ENCODE measurements around the gene CREB5. TPM values are rescaled to one million over a fixed set of nuclear protein-coding genes. Genes with fewer than 3 reads are reported as not detected.

The CREB5 gene
- total RNA-seq, 2 donors from 2014 or later: 0.53 to 2.6 TPM

GRCh38 chr7:28435732-28436378, 23.5 kb downstream of the CREB5 start:
- 83 to 88% methylated on average over 2 of the region's 2 CpGs for WGBS, 2 experiments (ENCODE audit: insufficient coverage in 1 of 2, insufficient read length in 1 of 2)
- Histone ChIP-seq H3K27ac (ENCODE audit: low read depth, low read length) (no peak overlapping the region), H3K9me3 (ENCODE audit: control insufficient read depth, low read length) (no peaks in the 10 kb centered on the region), H3K4me1 (ENCODE audit: control insufficient read depth, insufficient read depth, low read length) (peaks cover 8% of the 10 kb centered on the region), H3K27me3 (ENCODE audit: control insufficient read depth, insufficient read depth, low read length, poor library complexity, severe bottlenecking) (peaks cover 4% of the 10 kb centered on the region), H3K36me3 (ENCODE audit: control insufficient read depth, insufficient read depth, low read length) (no peaks in the 10 kb centered on the region), H3K9ac (ENCODE audit: extremely low read depth, low read length, poor library complexity, severe bottlenecking) (no peak overlapping the region), H3K4me3 (ENCODE audit: low read length) (no peak overlapping the region)
- no peak for TF ChIP-seq CTCF (conservative IDR thresholded peaks at IDR 0.05)
- Mint-ChIP-seq H3K36me3 (ENCODE audit: low read depth) (no peaks in the 10 kb centered on the region), H3K27ac (no peak overlapping the region), H3K4me3 (no peak overlapping the region), H3K9me3 (no peaks in the 10 kb centered on the region), H3K27me3 (ENCODE audit: insufficient read depth) (no peaks in the 10 kb centered on the region), H3K4me1 (peaks cover 20% of the 10 kb centered on the region)
- no peak for DNase-seq

GRCh38 chr7:28440055-28440601, 27.8 kb downstream of the CREB5 start:
- H3K36me3 Mint-ChIP-seq (ENCODE audit: low read depth): no peaks in the 10 kb centered on the region
- DNase-seq: no peak
- H3K27ac Mint-ChIP-seq: no peak overlapping the region
- H3K27me3 ChIP-seq (ENCODE audit: control insufficient read depth, insufficient read depth, low read length, poor library complexity, severe bottlenecking): peaks cover 4% of the 10 kb centered on the region
- peaks cover 8% of the 10 kb centered on the region for H3K4me1 ChIP-seq (ENCODE audit: control insufficient read depth, insufficient read depth, low read length)
- no peaks in the 10 kb centered on the region for H3K9me3 Mint-ChIP-seq
- no peaks in the 10 kb centered on the region for H3K27me3 Mint-ChIP-seq (ENCODE audit: insufficient read depth)
- no peaks in the 10 kb centered on the region for H3K36me3 ChIP-seq (ENCODE audit: control insufficient read depth, insufficient read depth, low read length)
- H3K4me3 ChIP-seq (ENCODE audit: low read length): no peak overlapping the region
- WGBS, 2 experiments (ENCODE audit: insufficient coverage in 1 of 2, insufficient read length in 1 of 2): 92 to 96% methylated on average over 4 to 8 of the region's 8 CpGs
- no peak for TF ChIP-seq CTCF (conservative IDR thresholded peaks at IDR 0.05)
- H3K9ac ChIP-seq (ENCODE audit: extremely low read depth, low read length, poor library complexity, severe bottlenecking): no peak overlapping the region
- no peak overlapping the region for H3K27ac ChIP-seq (ENCODE audit: low read depth, low read length)
- H3K9me3 ChIP-seq (ENCODE audit: control insufficient read depth, low read length): no peaks in the 10 kb centered on the region
- H3K4me3 Mint-ChIP-seq: no peak overlapping the region
- H3K4me1 Mint-ChIP-seq: peaks cover 15% of the 10 kb centered on the region

GRCh38 chr7:28442540-28443420, 30.5 kb downstream of the CREB5 start:
- Mint-ChIP-seq H3K27ac (no peak overlapping the region), H3K4me1 (peaks cover 6% of the 10 kb centered on the region), H3K9me3 (no peaks in the 10 kb centered on the region), H3K4me3 (no peak overlapping the region), H3K36me3 (ENCODE audit: low read depth) (no peaks in the 10 kb centered on the region), H3K27me3 (ENCODE audit: insufficient read depth) (peaks cover 1% of the 10 kb centered on the region)
- Histone ChIP-seq H3K27me3 (ENCODE audit: control insufficient read depth, insufficient read depth, low read length, poor library complexity, severe bottlenecking) (peaks cover 4% of the 10 kb centered on the region), H3K4me1 (ENCODE audit: control insufficient read depth, insufficient read depth, low read length) (no peaks in the 10 kb centered on the region), H3K9ac (ENCODE audit: extremely low read depth, low read length, poor library complexity, severe bottlenecking) (no peak overlapping the region), H3K9me3 (ENCODE audit: control insufficient read depth, low read length) (no peaks in the 10 kb centered on the region), H3K27ac (ENCODE audit: low read depth, low read length) (no peak overlapping the region), H3K4me3 (ENCODE audit: low read length) (no peak overlapping the region), H3K36me3 (ENCODE audit: control insufficient read depth, insufficient read depth, low read length) (no peaks in the 10 kb centered on the region)
- no peak for DNase-seq
- TF ChIP-seq CTCF (conservative IDR thresholded peaks at IDR 0.05): no peak
- WGBS, 2 experiments (ENCODE audit: insufficient coverage in 1 of 2, insufficient read length in 1 of 2): 87 to 91% methylated on average over 3 to 5 of the region's 5 CpGs
